GM12878 (cell line): ENCODE measurements around the gene TTC39B.

Source experiments
- ATF7 ChIP-seq: fragments of 450-650 bp; IDR thresholded peaks from 2 replicates; pipeline ENCODE4 v1.6.1; 2016; ENCODE audit warnings: low read depth, mild to moderate bottlenecking
- CHD2 ChIP-seq: IDR thresholded peaks from 2 replicates; pipeline ENCODE4 v1.6.1; 2011; ENCODE audit warnings: low read depth, low read length, improper control_type of control experiment, borderline replicate concordance
- HDGF ChIP-seq: fragments of 450-650 bp; IDR thresholded peaks from 2 replicates; pipeline ENCODE4 v1.6.1; 2016; ENCODE audit warnings: antibody characterized with exemption
- ZNF274 ChIP-seq: IDR thresholded peaks from one replicate; pipeline ENCODE4 v1.8.0; 2011; ENCODE audit not compliant: insufficient read length, insufficient read depth
- TF ChIP-seq, protein P1 (sequence below), 3 experiments: IDR thresholded peaks in 2 of 3; conservative IDR thresholded peaks in 1 of 3; 2 replicates each; pipeline ENCODE4 v1.5.1; 2011; ENCODE audit warnings: low read depth in 3 of 3, low read length in 3 of 3, mild to moderate bottlenecking in 3 of 3, control low read depth in 2 of 3, moderate library complexity in 2 of 3, inconsistent platforms in 1 of 3, mixed read lengths in 1 of 3; ENCODE audit not compliant: control insufficient read depth in 2 of 3, insufficient read depth in 1 of 3; ENCODE audit errors: extremely low read depth in 1 of 3

- TF ChIP-seq, protein P1, sequence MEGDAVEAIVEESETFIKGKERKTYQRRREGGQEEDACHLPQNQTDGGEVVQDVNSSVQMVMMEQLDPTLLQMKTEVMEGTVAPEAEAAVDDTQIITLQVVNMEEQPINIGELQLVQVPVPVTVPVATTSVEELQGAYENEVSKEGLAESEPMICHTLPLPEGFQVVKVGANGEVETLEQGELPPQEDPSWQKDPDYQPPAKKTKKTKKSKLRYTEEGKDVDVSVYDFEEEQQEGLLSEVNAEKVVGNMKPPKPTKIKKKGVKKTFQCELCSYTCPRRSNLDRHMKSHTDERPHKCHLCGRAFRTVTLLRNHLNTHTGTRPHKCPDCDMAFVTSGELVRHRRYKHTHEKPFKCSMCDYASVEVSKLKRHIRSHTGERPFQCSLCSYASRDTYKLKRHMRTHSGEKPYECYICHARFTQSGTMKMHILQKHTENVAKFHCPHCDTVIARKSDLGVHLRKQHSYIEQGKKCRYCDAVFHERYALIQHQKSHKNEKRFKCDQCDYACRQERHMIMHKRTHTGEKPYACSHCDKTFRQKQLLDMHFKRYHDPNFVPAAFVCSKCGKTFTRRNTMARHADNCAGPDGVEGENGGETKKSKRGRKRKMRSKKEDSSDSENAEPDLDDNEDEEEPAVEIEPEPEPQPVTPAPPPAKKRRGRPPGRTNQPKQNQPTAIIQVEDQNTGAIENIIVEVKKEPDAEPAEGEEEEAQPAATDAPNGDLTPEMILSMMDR (IDR thresholded peaks at IDR 0.05 in 2 of 3, conservative IDR thresholded peaks at IDR 0.05 in 1 of 3; ENCODE audit: control insufficient read depth in 2 of 3, extremely low read depth in 1 of 3, insufficient read depth in 1 of 3, low read depth in 3 of 3, low read length in 3 of 3) = no peak
- TF ChIP-seq HDGF (no peak), ZNF274 (no peak), ATF7 (no peak), CHD2 (no peak)
These were observed 17.4 kb downstream of the TTC39B start for GRCh38 chr9:15289603-15290002.
